ENCODE measurements around the gene SMYD2.

Gene SMYD2

DNA sequence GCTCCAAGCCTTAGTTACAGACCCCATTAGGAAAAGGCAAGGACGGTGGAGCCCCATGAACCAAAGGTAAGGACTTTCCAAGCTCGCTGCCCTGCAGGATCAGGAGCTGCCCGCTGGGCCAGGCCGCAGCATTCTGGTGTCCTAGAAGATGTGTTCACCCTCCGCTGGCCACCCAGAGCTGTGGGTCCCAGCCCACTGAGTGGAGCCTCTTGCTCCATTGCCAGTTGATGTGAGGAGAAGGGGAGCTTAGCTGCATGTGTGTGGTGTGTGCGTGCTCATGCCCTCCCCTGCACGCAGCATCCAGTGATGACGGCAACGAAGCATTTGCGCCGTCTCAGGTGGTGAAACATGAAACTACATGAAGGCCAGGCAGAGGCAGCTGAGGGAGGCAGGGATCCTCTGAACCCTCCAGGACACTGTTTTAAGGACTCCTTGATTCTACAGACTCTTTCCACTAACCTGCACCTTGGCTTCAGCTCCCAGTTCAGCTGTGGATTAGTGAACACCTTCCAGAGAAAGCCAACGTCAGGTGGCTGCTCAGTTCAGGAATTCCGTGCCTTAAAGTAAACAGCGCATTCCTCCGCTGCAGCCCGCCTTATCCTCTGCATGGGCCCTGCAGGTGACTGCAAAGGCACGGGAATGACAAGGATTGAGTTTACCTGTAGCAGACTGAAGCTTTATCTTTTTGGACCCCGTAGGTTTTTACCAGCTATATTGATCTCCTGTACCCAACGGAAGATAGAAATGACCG is 48.7 kb downstream of the SMYD2 start:
- no peak for DNase-seq (ENCODE audit: low read depth)

DNA sequence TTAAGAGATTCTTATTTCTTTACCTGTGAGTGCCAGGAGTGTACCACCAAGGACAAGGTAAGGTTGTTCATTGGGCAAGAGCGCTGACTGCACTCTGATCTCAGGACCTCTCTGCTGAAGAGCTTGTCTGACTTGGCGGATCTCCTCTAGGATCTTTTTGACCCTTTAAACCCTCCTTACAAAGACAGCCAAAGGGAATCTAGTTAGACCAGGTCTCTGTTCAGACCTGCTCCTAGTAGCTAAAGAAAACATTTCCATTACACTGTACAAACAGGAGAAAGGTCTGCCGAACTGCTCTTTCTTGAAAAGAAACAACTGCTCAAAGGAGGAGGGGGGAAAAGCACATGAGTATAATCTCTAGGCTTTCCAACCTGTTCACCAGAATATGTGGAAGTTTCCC is 49.3 kb downstream of the SMYD2 start:
- no peak for DNase-seq (ENCODE audit: low read depth)

DNA sequence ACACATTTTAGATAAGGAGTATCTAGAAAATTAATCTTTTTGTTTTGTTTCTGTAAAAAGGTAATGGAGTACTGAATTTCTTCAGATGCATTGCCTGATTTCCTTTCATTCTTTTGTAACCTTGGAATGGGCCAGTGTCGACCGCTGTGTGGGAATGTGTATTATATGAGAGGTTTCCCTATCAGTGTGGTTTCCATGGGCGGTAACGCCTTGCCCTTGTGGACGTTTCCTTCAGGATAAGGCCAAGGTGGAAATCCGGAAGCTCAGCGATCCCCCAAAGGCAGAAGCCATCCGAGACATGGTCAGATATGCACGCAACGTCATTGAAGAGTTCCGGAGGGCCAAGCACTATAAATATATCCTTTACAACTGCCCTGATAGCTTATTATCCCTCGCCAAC is 49.8 kb downstream of the SMYD2 start:
- DNase-seq (ENCODE audit: low read depth), result no peak

DNA sequence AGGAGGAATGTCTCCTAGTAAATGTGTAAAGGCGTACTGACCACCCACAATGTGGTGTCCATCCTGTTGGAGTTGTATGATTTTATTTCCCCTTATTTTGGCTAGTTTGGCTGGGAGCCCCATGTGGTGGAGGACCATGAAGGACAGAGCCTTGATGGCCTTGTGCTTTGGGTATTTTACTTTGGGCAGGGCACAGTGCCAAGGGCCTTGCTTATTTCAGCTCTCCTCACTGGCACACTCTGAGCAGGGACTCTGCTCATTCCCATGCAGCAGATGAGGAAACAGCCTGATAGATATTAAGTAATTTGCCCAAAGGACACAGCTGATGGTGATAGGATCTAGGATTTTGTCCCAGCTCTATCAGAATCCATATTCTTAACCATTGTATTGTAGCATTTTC is 50.2 kb downstream of the SMYD2 start:
- no peak for DNase-seq (ENCODE audit: low read depth)

DNA sequence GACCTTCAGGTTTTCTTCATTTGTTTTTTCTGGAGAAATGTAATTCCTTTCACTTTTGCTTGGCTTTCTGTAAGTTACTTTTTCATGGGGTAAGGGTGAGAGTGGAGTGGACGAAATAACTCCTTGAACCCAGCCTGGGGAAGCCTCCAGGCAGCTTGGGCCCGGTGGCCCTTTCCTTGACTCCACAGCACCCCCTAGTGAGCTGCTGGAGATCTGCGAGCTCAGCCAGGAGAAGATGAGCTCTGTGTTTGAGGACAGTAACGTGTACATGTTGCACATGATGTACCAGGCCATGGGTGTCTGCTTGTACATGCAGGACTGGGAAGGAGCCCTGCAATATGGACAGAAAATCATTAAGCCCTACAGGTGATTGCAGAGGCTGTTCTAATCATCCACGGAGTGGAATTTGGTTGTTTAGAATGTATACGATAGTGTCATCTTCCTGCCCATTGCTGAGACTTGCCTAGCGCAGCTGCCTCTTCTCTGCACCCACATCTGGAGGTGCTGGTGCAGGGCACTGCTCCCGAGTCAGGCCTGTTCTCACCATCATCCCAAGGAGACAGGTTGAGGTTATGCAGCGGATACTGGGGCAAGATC is 51.0 kb downstream of the SMYD2 start:
- DNase-seq (ENCODE audit: low read depth), result peak; percentile 54

DNA sequence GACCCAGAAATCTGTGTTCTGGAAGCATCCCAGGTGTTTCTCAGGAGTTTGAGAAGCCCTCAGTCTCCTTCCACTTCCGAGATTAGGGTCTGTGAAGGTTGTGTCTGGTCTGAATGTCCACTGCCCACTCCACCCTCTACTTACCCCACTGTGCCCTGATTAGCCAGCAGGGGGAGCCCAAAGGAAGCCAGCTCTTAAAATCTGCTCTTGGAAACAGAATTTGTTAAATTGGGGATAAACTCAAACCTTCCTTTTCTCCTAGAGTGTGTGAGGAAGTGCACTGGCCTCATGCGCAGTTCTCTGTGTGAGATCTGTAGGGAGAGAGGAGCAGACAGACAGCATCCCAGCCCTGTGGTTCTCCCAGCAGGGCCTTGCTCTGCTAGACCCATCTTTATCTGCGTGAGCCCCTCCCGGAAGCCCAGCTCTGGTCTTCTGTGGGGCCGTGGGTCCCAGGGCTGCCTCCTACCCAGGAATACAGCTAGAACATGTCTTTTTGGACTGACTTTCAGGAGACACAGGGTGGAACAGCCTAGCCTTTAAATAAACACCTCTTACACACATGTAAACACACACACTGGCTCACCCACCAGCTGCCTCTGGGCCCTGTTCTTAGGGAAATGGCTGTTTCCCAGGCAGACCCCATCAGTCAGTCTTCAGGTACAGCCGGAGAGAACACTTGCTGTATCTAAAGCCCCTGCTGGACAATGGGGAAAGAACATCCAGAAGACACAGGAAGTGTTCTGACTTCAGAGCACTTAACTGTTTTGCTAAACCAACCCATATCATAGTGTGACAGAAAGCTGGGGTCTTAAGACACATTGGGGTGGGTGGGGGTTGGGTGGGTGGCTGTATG is 52.2 kb downstream of the SMYD2 start:
- DNase-seq (ENCODE audit: low read depth), result peak; percentile 33

DNA sequence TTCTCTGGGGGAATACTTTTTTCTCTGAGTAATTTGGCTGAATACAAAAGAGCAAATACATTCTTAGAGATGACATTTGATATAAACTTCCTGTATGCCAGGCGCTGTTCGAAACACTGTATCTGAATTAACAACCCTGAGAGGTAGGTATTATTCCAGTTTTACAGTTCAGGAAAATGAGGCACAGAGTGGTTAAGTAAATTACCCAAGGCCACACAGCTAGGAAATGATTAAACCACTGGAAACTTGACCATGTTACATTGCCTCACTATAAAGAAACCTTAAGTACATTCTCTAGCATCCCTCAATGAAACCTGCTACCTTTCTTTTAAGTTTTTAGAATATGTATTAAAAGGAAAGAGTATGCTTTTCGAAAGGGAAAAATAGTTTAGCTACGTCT is 54.6 kb downstream of the SMYD2 start:
- no peak for DNase-seq (ENCODE audit: low read depth)

DNA sequence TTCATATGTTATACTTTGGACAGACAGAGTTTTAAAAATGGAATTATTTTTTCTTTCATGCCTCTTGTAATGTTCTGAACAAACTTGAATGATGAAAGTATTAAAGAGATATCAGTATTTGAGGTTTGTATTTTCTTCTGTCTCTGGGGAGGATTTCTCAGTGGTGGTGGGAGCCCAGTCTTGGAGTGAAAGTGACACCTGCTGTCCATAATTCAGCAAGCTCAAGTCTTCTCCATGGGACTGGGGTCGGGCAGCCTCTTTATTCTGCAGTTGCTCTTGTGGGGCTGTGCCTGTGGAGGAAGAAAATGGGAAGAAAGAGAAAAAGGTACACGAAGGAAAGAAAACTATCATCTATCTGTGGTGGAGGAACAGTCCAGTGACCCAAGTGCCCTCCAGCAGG is 56.1 kb downstream of the SMYD2 start:
- no peak for DNase-seq (ENCODE audit: low read depth)

DNA sequence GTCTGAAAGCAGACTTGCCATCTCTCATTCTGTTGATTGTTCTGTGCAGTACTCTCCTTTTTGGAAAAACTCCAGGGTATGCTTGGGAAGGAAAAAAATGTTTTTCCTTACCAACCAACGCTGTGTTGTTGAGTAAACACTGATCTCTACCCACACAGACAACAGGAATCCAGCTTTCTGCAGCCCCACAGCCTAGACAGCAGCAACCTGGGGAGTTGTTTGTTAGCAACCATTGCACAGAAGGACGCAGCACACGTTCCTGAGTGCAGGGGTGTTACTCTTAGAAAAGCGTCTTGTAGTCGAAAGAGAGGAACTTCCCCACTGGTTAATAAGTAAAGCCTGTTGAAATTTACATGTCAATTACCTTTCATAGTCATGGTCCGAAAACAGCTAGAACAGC is 56.6 kb downstream of the SMYD2 start:
- DNase-seq (ENCODE audit: low read depth), result no peak

DNA sequence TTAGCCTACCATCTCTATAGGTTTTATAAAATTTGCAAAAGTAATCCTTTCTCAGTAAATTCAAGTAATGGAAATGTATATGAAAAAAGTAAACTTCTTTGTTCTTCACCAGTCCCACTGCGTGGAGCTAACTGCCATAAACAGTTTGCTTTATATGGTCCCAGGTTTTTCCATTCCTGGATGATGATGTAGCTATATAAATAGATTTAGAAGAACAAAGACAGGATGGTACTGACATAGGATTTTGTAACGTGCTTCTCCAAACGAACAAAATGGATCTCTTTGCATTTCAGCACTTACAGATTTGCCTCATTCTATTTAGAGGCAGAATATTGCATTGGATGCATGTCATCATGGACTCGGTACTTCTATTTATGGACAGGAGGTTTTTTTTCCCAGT is 57.3 kb downstream of the SMYD2 start:
- DNase-seq (ENCODE audit: low read depth), result no peak

DNA sequence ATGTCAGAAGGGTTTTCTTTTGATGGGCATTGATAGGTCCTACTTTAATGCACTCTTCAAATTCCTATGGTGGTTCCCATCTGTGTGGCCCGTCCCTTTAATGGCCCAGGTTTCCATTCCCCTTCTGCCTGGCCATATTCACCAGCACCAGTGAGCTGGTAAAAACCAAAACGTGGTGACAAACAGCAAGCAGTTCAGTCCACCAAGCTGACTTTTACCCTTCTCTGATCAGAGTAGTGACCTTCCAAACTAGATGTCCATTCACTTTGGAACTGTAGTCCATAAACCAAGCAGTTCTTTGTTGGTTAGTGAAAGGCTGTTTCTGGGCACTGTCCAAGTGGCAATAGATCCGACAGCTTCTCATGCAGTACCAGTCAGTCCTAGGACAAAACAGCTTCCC is 60.5 kb downstream of the SMYD2 start:
- no peak for DNase-seq (ENCODE audit: low read depth)

DNA sequence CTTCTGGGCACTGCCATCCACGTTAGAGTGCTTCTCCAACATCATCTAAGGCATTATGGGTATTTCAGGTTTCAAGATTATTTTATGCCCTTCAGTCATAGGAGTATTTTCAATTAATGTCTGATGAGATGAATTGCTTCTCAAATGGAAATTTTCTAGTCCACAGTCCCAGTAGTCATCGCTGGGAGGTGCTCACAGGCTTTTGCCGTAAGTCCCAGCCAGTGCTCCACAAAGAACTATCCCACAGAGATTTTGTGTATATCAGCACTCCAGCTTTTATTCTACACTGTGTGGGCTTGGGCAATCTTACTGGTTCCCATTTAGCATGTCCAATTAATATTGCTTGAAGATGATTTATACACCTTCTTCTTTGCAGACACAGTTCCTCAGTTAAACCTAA is 61.0 kb downstream of the SMYD2 start:
- no peak for DNase-seq (ENCODE audit: low read depth)

DNA sequence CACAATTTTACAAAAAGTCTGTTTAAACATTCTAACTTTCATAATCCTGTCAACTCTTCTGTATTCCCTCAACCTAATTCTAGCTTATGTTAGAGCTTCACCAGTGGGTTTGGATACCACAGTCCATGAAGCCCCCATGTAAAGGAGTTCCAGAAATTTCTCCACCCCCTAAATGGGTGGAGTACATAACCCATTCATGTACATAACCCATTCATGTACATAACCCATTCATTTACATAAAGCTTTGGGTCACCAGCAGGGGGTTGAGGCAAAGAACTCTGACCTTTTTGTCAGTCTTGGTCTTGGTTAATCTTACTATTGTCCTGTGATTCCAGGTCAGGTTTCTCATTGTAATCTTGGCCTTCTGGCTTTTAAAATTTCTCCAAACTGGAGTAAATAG is 61.6 kb downstream of the SMYD2 start:
- DNase-seq (ENCODE audit: low read depth), result no peak

DNA sequence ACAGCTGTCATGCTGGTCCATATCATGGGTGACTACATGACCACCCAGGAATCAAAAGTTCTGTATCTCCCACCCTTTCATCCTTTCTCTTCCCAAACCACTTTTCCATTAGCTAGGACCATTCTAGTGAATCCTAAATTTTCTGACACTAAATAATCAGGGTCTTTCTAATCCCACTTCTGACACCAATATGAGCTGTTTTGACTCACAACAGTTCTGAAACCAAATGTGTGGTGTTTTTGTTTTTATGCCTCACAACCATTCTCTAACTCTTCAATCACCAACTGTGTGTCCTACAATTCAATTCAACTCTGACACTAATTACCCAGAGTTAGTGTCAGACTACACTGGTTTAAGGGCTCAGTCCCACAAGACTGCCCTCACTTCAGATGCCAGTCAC is 63.9 kb downstream of the SMYD2 start:
- no peak for DNase-seq (ENCODE audit: low read depth)

DNA sequence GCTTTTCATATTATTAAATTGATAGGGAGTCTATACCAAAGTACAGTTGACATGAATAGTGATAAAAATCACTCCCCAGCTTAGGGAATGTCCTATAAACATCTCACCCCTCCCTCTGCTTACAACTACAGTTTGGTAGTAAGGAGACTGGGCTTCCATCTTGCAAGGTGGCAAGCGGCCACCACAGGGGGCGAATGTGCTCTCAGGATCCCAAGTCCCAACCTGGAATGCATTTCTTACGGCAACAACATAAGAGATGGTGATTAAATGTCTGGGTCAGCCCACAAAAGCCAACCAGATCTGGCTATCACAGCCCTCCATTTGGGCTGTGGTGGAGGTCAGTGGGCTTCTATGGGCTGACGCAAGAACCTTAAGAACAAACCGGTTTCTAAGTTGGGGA is 68.0 kb downstream of the SMYD2 start:
- no peak for DNase-seq (ENCODE audit: low read depth)

DNA sequence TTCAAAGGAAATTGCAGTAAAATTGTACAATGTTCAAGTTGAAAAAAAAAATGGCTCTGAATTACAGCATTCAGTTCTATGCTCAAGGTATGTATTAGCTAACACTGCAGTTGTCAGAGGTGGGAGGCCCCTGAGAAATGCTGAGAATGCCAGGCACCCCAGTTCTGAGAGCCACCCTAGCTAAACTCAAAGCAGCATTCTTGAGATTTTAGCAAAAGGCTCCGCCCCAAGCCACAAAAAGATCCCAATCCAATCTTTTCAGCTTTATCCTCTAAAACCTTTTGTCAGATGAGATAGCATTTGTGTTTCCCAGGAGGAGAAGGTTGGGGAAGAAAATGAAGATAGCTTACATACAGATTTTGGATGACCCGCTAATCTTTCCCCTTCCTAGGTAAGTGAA is 68.8 kb downstream of the SMYD2 start:
- no peak for DNase-seq (ENCODE audit: low read depth)

DNA sequence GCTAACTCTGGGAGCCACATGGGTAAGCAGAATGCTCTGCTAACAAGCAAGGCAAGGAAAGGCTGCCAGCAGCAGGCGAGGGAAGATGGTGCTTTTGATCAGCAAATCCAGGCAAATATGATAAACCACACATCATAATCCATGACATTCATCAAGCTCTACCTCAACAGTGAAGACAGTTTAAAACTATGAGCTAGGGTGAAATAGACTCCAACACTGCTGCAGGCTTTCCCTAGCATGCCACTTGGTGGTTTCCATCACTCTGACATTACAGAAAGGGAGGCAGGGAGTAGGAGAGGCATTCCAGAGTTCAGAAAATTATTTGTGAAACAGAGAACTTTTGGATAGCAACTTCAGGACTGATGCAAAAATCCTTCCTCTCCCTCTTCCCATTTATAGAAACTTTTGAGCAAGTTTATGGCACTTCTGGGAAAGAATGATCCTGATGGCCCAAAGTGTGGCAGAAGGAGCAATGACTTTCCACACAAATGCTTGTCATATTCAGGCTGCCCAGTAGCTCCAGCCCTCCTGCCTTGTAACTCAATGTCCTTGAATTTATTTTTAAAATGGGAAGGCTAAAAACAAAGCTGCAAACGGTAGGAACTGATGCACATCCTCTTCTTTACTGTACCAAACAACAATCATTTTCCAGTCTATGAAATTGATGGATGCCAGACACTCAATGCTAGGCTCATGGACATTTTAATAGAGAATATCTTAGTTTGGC is 70.8 kb downstream of the SMYD2 start:
- no peak for DNase-seq (ENCODE audit: low read depth)

DNA sequence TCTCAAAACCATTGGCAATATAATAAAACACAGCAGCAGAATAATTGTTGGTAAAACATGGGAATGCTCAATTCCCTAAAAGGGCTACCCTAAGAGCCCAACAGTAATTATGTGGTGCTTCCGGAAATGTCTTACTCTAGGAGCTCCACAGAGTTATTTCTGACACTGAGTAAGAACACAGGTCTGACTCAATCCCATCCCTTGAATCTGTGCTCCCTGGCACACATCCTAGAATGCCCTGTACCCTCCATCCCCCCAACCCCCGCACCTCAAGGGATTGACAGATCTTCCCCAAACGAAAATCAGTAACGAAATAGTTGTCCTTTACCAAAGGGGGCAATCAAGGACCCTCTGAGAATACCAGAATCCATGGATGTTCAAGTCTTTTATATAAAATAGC is 71.9 kb downstream of the SMYD2 start:
- DNase-seq (ENCODE audit: low read depth), result no peak

DNA sequence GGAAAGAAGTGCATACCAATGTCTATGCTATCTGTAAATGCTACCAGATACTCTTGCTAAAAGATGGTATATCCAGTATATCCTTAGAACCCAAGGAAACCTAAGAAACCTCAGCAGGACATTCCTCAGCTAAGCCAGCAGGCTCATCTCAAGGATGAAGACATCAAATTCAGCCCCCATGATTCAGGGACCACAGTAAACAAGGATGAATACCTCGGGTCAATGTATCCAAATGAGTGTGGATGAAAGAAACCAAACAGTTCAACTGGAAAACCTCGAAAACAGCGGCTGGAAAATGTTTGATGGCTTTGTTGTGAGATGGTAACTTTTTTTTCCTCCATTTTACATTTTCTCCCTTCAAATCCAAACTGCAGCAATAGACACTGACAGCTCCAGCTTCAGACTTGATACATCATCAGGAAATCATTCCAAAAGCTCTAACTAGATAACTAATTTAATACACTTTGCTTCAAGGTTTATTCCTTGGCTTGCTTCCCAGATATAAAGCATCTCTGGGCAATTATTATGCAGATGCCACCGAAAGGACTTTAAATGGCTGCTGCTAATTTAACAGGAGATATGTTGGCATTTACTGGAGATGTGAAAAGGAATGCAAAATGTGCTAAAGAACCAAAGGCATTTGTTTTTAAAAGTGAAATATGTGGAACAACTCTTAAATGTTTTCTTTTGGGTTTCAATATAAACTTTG is 73.6 kb downstream of the SMYD2 start:
- DNase-seq (ENCODE audit: low read depth), result no peak

DNA sequence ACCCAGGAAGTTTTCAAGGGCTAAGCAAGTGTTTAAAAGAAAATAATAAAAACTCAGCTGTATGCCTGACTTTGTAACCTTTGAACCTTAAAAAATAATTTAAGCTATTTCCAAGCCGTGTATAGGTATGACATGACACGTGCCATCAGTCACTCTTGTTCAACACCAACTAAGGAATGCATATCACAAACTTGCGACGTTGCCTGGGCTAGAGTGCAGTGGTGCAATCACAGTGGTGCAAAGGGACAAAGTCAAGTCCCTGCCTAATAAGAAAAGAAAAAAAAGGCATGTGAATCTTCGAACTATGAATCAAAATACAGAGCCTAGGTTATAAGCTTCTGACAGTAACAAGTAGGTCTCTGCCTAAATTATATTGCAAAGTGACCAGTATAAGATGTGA is 79.2 kb downstream of the SMYD2 start:
- DNase-seq (ENCODE audit: low read depth), result no peak

DNA sequence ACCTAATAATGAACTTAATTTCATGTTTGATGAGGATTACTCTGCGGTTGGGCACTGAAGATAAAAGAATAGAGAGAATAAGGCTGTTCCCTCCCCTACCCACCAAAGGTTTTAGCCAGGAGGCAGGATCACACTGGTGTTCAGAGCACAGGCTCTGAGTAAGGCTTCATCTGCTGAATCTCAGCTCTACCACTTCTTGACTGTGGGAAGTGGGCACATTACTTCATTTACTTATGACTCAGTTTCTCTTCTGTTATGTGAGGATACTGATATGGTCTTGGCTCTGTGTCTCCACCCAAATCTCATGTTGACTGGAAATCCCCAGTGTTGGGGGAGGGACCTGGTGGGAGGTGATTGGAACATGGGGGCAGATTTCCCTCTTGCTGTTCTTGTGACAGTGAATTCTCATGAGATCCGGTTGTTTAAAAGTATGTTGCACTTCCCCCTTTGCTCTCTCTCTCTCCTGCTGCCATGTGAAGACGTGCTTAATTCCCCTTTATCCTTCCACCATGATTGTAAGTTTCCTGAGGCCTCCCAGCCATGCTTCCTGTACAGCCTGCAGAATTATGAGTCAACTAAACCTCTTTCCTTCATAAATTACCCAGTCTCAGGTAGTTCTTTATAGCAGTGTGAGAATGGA is 79.7 kb downstream of the SMYD2 start:
- no peak for DNase-seq (ENCODE audit: low read depth)

Data from activated T-cell treated with anti-CD3 and anti-CD28 coated beads for 48 hours (primary cell).